Measurements from ENCODE around the gene PACSIN3.
A peak's percentile ranks its signal among the peaks of the same experiment; 100 is the strongest.
"Not testable (repeated sequence)": the region's sequence is repeated elsewhere in the genome, so short reads cannot be mapped to it uniquely, and the experiment has no call there.

The PACSIN3 gene

DNA sequence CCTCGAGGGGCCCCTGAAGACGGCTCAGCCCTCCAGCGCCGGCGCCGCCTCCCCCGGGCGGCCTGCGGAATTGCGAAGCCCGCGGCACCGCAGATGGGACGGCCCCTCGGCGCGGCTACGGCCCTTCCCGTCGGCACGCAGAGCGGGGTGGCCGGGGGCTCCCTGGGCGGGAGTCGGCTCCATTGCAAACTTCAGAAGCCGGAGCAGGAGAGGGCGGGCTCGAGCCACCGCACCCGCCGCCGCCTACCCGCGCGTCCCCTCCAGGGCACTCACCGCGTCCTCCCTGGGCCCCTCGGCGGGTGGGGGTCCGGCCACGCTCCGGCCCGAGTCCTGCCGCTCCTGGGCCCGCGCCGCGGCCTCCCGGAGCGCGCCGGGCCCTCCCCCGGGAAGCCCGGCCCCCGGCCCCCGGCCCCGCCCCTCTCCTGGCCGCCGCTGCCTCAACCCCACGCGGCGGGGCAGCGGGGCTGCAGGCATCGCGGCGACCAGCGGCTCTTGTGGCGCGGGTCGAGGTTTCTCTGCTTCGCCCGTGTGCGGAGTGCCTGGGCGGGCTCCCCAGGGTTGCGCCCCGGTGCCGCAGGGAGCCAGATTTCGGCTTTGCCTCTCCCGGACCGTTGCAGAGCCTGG, at the start of gene PACSIN3:
Gene PACSIN3 (minus strand): TSS at position 359 of the 624 bp plus-strand sequence. CDS start 3,707 bp downstream, outside the sequence.
- DNase-seq (ENCODE audit: low spot score): peak; percentile 26

- DNase-seq (ENCODE audit: low spot score): no peak
These were observed 48.9 kb upstream of the PACSIN3 start for GRCh38 chr11:47235163-47235562.

DNA sequence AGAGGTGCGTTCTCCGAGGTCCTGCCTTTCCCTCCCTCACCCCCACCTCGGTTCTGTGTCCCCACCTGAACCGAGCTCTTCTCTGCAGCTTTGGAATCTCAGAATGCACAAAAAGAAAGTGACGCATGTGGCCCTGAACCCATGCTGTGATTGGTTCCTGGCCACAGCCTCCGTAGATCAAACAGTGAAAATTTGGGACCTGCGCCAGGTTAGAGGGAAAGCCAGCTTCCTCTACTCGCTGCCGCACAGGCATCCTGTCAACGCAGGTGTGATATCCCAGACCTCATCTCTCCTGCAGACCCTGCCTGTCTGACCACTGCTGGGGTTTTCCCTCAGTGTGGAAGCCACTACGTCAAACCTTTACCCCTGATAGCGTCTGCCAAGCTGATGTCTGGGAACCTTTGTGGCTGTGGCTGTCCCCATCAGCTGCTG, 48.5 kb upstream of the PACSIN3 start:
- DNase-seq (ENCODE audit: low spot score): peak; percentile 51

- peak; percentile 19 for DNase-seq (ENCODE audit: low spot score)
These were observed 47.9 kb upstream of the PACSIN3 start for GRCh38 chr11:47233989-47234668.

GRCh38 chr11:47233051-47233450, 46.8 kb upstream of the PACSIN3 start:
- no peak for DNase-seq (ENCODE audit: low spot score)

GRCh38 chr11:47229161-47229560, 42.9 kb upstream of the PACSIN3 start:
- no peak for DNase-seq (ENCODE audit: low spot score)

DNA sequence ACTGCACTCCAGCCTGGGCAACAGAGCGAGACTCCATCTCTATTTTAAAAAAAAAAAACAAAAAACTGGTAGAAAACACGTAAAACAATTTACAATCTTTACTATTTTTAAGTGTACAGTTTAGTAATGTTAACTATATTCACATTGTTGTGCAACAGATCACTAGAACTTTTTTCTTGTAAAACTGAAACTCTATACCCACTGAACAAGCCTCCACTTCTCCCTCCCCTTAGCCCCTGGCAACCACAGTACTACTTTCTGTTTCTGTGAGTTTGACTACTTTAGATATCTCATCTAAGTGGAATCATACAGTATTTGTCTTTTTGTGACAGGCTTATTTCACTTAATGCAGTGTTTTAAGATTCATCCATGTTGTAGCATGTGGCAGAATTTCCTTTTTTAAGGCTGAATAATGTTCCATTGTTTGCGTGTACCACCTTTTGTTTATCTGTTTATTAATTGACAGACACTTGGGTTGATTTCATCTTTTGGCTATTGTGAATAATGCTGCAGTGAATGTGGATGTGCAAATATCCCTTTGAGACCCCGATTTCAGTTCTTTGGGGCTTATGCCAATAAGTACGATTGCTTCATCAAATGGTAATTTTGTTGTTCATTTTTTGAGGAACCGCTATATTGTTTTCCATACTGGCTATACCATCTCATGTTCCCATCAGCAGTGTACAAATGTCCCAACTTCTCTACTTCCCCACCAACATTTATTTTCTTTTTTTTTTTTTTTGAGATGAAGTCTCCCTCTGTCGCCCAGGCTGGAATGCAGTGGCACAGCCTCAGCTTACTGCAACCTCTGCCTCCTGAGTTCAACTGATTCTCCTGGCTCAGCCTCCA, 39.5 kb upstream of the PACSIN3 start:
- DNase-seq (ENCODE audit: low spot score): peak; percentile 6

- DNase-seq (ENCODE audit: low spot score): no peak
These were observed 36.5 kb upstream of the PACSIN3 start for GRCh38 chr11:47222696-47223095.

GRCh38 chr11:47220401-47220821, 34.2 kb upstream of the PACSIN3 start:
- no peak for DNase-seq (ENCODE audit: low spot score)

DNA sequence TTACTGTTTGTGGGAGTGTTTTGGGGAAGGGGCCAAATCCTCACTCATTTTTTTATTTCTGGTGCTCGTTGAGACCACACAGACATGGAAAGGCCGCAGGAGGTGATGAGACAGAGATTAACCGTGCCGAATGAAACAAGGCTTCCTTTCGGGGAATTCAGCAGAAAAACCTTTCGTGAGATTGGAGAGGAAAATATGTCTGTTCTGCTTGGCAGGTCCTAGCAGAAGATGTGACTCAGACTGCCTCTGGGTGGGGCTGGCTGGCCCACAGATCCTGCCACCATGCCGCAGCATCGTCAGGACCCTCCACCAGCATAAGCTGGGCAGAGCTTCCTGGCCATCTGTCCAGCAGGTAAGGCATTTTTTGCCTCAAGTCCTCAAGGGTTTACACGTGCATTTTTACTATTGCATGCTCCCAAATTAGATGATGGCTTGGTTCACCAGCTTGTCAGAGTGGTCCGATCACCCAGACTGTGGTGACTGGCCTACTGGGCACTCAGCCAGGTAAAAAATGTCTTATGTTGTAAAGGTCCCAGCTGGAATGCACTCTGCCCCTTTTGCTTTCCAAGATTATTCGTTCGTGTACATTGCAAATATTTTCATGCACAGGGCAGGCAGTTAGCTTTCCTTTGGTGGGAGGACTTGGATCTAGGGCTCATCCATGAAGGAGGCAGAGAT, 30.0 kb upstream of the PACSIN3 start:
- peak; percentile 82 for DNase-seq (ENCODE audit: low spot score)

DNA sequence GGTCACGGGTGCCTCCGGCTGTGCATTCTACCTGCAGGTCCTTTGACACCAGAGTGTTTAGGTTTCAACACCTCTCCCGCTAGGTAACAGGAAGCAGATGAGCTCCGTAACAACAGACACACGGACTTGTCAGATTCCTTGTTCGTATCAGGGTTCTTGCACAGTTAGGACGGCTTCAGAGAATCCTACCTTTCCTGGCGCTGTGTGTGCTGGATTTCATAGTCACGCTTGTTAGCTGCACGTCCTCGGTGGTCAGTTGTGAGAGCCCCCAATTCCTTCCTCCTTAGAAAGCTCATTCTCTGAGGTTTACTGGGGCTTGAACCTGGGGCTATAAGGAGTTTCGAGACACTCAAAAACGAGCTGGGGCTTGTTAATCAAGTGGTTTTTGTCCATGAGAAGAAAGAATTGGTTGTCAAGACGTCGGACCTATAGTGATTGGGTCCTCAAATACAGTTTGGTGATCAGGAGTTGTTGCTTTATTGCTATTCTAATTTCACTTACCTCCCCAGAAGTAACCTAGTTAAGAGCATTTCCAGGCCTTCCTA, 29.2 kb upstream of the PACSIN3 start:
- DNase-seq (ENCODE audit: low spot score): peak; percentile 49

GRCh38 chr11:47213950-47214565, 27.8 kb upstream of the PACSIN3 start:
- DNase-seq (ENCODE audit: low spot score): peak; percentile 89

GRCh38 chr11:47212938-47213337, 26.7 kb upstream of the PACSIN3 start:
- no peak for DNase-seq (ENCODE audit: low spot score)

DNA sequence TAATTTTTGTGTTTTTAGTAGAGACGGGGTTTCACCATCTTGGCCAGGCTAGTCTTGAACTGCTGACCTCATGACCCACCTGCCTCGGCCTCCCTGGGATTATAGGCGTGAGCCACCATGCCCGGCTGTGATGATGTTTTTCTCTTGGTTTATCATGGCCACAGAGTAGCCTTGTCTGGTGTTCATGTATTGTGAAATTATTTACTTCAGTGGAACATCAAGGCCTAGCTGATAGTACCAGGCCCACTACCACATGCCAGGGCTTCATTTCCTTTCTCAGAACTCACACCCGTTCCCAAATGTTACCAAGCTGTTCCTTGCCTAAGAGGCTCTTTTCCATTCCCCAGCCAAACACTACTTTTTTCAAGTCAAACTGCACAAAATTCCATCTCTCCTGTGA, 22.4 kb upstream of the PACSIN3 start:
- DNase-seq (ENCODE audit: low spot score): no peak

GRCh38 chr11:47208008-47208552, 21.8 kb upstream of the PACSIN3 start:
- not testable (repeated sequence) for DNase-seq (ENCODE audit: low spot score)

GRCh38 chr11:47207459-47207858, 21.2 kb upstream of the PACSIN3 start:
- DNase-seq (ENCODE audit: low spot score): no peak

GRCh38 chr11:47206577-47206976, 20.3 kb upstream of the PACSIN3 start:
- DNase-seq (ENCODE audit: low spot score): not testable (repeated sequence)

DNA sequence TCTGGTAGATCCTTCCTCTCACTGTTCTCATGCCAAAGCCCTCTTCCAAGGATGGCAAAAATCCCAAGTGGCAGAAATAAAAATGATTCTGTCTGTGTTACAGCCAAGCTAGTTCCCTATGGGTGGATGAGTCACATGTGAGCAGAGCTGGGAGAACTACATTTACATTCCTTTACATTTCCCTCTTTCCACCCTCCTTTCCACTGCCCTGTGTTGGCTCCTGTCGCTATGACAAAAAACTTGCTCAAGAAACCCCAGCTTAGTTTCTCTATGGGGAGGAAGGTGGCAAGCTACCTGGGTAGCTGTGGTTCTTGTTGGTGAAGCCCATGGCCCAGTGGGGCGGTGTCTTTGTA, 18.4 kb upstream of the PACSIN3 start:
- DNase-seq (ENCODE audit: low spot score): no peak

DNA sequence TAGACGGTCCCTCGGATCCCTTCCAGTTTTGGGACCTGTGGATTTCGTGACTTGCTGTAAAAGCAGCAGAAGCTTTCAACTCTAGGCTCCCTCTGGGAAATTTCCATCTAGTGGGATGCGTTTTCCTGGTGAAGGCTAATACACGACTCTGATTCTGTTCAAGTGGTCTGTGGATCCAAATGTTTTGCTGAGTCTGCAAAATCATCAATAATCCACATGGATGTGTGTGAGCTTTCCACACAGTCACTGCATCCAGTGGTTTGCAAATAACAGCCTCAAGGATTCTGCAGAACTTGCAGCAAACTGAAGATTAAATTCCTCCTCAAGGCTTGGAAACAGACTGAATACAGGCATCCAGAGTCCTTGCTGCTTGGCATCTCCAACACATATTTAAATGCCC, 16.3 kb upstream of the PACSIN3 start:
- no peak for DNase-seq (ENCODE audit: low spot score)

GRCh38 chr11:47201015-47201414, 14.8 kb upstream of the PACSIN3 start:
- no peak for DNase-seq (ENCODE audit: low spot score)

DNA sequence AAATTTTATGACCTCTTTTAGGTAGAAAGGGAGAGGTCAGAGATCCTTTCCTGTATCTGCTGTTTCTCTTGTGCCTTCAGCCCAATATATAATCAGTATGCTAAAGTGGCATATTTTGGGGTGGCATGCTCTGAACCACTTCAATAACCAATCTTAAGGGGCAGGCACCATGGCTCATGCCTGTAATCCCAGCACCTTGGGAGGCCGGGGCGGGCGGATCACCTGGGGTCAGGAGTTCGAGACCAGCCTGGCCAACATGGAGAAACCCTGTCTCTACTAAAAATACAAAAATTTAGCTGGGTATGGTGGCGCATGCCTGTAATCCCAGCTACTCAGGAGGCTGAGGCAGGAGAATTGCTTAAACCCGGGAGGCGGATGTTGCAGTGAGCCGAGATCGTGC, 11.9 kb upstream of the PACSIN3 start:
- not testable (repeated sequence) for DNase-seq (ENCODE audit: low spot score)
